H7 (cell line): ENCODE results near the gene MAS1. TPM values are rescaled to one million over a fixed set of nuclear protein-coding genes. Genes with fewer than 3 reads are reported as not detected.

Experiments used
- DNase-seq: peaks from one replicate; pipeline ENCODE4 v3.0.0; 2012
- H3K27me3 ChIP-seq: 2 replicates; pipeline ENCODE4 v1.6.0; 2011; ENCODE audit warnings: mild to moderate bottlenecking, low read length; ENCODE audit not compliant: control insufficient read depth, insufficient read depth
- H3K36me3 ChIP-seq: replicated peaks from 2 replicates; pipeline ENCODE4 v1.5.1; 2011; ENCODE audit warnings: low read length; ENCODE audit not compliant: control insufficient read depth, insufficient read depth
- H3K4me3 ChIP-seq: 2 replicates; pipeline ENCODE4 v1.5.1; 2011; ENCODE audit warnings: low read depth, mild to moderate bottlenecking, control low read depth, low read length, moderate library complexity; ENCODE audit not compliant: insufficient read depth
- total RNA-seq: library from RNA; depleted of rRNA; stranded (reverse); fragments of >200 nt; shearing (Covaris generic); gene quantifications from 2 replicates; pipeline ENCODE4 v1.2.3, GENCODE V29; 2014

The MAS1 gene
- total RNA-seq, 1 experiment from 2014 or later, result not detected

DNA sequence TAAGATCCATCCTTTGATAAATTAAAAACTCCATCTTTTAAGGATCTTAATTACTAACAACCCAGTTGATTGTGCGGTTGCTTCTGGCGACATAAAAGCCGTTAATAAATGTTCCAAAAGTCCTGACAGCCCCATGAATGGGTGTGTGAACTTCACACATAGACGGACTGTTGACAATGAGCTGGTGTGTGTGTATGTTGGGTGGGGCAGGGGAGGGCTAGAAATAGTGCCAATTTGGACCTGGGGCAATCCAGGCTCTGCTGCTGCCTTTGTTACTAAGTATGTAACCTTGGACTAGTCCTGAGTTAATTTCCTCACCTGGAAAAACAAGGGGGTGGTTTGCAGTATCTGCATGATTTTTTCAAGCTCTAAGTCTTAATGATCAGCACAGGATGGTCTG lies 4.2 kb downstream of the MAS1 start:
- no peak for DNase-seq
- Histone ChIP-seq H3K36me3 (no peaks in the 10 kb centered on the region), H3K4me3 (no peak overlapping the region), H3K27me3 (no peaks in the 10 kb centered on the region)

DNA sequence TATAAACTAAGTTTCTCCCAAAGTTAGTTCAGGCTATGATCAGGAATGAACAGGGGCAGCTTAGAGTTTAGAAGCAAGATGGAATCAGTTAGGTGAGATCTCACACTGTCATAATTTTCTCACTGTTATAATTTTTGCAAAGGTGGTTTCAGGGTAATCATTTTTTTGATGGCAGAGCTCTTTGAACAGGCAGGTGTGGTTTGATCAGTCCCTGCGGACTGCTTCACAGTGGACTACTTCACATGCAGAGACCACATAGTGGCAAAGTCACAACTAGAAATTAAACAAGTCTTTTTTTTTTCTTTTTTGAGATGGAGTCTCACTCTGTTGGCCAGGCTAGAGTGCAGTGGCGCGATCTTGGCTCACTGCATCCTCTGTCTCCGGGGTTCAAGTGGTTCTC lies 6.8 kb downstream of the MAS1 start:
- no peak for DNase-seq
- H3K36me3 ChIP-seq, result no peaks in the 10 kb centered on the region
- no peak overlapping the region for H3K4me3 ChIP-seq
- H3K27me3 ChIP-seq, result no peaks in the 10 kb centered on the region

DNA sequence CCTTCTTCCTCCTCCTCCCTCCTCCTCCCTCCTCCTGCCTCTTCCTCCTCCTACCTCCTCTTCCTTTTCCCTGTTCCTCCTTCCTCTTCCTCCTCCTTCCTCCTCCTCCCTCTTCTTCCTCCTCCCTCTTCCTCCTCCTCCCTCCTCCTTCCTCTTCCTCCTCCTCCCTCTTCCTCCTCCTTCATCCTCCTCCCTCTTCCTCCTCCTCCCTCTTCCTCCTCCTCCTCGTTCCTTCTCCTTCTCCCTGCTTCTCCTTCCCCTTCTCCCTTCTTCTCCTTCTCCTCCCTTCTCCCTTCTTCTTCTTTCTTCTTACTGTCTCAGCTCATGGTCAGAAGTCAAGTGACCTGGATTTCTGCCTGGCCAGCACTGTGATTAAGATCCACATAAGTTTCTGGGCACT lies 7.7 kb downstream of the MAS1 start:
- H3K36me3 ChIP-seq, result no peaks in the 10 kb centered on the region
- H3K4me3 ChIP-seq, result no peak overlapping the region
- H3K27me3 ChIP-seq, result no peaks in the 10 kb centered on the region; the same call in 1 of the 2 replicates
- DNase-seq, result no peak

DNA sequence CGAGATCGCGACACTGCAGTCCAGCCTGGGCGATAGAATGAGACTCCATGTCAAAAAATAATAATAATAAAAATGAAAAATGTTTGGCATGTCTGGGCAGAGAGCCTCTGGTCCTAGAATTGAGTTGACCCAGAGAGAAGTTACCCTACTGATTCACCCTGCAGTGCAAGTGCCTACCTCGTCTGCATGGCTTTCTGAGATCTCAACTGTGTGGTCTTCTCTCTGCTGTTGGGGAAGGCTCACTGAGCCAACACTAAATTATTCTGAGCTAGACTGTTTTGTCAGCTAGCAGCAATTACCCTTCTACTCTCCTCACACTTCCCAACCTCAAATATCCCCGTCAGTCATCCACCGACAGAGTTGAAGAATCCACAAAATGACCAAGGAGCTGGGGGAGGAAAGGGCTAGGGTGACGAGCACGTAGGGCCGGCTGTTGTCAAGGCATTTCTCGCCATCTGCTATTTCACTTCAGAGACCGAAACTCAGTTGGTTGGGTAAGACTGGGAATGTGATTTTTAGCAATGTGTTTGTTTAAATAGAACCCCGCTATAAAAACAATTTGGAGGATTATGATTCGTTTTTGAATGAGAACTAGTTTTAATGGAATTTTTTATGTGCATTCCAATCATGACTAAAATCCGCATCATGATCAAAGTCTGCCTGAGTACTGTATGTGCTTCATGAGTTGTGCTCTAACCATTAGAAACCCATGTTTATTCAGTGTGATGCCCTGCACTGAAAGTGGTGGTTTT lies 9.4 kb downstream of the MAS1 start:
- no peak for DNase-seq
- H3K27me3 ChIP-seq, result no peaks in the 10 kb centered on the region; the same call in 1 of the 2 replicates
- no peak overlapping the region for H3K4me3 ChIP-seq
- no peaks in the 10 kb centered on the region for H3K36me3 ChIP-seq

DNA sequence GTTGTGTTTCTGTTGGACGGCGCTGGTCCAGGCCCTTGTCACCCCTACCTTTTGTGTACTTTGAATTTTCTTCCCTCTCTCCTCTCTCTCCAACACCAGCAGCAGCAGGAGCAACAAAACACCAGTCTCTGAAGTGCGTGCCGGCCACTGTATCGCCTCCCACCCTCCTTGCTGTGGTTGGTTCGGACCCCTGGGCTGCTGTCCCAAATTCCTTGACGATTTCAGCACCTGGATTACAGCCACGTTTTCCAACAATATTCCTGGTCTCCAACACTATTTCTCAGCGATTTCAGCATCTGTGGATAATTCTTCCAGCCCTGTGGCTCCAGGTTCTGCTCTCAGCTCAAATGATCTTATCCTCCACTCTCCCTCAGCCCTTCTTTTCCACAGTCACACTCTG lies 11.8 kb downstream of the MAS1 start:
- Histone ChIP-seq H3K27me3 (no peaks in the 10 kb centered on the region; the same call in 1 of the 2 replicates), H3K4me3 (no peak overlapping the region)
- no peak for DNase-seq

DNA sequence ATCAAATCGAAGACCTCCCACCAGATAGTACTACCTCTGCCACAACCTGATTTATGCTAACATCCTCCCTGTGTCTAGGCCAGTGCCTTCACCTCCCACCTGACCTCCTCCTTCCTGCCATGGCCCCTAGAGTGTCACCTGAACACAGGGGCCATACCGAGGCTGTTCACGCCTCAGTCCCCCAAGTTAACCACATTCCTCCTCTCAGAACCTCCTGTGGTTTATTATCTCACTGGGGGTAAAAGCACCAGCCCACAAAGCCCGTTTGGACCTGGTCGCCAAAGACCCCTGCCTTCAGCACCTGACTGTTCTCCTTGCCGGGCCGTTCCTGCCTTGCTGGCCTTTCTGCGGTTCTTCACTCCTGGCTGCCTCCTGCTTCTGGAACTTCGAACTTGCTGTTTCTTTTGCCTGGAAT lies 13.7 kb downstream of the MAS1 start:
- H3K4me3 ChIP-seq, result no peak overlapping the region
- H3K27me3 ChIP-seq, result no peaks in the 10 kb centered on the region; the same call in 1 of the 2 replicates
- H3K36me3 ChIP-seq, result no peaks in the 10 kb centered on the region
- no peak for DNase-seq

More for the DNA sequence above, 11.8 kb downstream of the MAS1 start:
- no peaks in the 10 kb centered on the region for H3K36me3 ChIP-seq

DNA sequence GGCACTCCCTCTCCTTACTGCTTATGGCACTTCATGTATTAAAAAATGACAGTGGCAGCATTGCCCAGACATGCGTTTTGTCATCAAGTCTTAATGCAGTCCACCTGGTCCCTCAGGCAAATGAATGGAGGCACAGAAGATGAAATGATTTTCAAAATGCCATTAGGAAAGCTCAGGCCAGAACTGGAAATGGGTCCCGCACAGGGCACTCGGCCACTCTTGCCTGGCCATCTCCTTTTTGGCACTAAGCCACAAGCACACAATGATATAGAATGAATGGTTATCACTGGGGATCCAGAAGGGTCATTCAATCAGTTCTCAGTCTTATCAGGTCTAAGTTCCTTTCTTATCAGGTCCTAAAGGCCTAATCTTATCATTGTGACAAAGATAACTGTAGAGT lies 15.6 kb downstream of the MAS1 start:
- Histone ChIP-seq H3K27me3 (no peaks in the 10 kb centered on the region; the same call in 1 of the 2 replicates), H3K4me3 (no peak overlapping the region), H3K36me3 (no peaks in the 10 kb centered on the region)
- no peak for DNase-seq

DNA sequence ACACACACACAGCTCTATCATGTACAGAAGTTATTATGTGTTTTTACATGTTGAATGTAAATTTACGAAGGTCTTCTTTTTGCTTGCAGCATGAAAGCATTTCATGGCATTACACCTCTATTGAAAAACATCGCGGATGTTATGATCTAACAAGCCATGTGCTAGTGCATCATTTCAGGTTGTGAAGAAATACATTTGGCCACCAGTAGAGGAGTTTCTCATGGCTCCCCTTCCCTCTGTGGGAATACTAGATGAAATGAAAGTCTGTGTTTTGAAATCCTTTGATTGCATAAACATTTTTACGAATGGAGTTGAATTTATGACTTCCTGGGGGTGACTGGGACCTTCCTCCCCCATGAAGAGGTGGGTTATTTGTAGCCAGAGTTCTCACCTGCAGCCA lies 17.7 kb downstream of the MAS1 start:
- Histone ChIP-seq H3K27me3 (no peaks in the 10 kb centered on the region), H3K4me3 (no peak overlapping the region), H3K36me3 (no peaks in the 10 kb centered on the region)
- no peak for DNase-seq

DNA sequence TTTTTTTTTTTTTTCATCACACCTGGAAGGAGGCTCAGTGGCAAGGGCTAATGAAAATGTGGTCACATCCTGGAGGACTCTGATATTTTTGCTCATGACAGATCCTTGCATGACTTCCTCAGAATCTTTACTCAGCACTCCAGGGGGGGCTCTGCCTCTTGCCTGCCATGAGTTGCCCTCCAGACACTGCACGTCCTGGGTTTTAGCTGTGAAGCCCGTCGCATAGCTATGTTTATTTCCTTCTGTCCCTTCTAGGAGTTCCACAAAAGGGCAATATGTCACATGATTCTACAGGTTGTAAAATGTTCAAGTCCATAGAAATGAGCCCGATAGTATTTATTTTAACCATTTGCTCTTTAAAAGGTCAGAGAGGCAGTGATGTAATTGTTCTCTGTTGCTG lies 18.2 kb downstream of the MAS1 start:
- no peaks in the 10 kb centered on the region for H3K27me3 ChIP-seq
- no peaks in the 10 kb centered on the region for H3K36me3 ChIP-seq
- H3K4me3 ChIP-seq, result no peak overlapping the region
- no peak for DNase-seq

DNA sequence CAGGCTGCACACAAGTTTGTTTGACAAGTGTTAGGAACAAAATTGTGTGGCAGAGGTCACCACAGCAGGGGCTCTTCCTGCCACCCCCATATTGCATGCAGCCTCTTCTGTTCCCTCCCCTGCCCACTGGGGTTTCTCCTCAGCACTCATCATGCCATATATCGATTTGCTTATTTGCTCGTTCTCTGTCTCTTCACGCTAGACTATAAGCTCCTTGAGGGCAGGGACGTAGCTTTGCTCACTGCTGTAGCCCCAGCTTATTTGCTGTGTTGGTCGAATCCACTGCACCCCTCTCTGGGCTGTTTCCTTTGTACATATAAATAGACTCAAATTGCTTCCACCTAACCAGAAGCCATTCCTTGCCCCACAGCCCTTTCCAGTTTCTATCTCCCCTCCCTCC lies 19.6 kb downstream of the MAS1 start:
- no peaks in the 10 kb centered on the region for H3K36me3 ChIP-seq
- no peak for DNase-seq
- no peaks in the 10 kb centered on the region for H3K27me3 ChIP-seq
- no peak overlapping the region for H3K4me3 ChIP-seq

DNA sequence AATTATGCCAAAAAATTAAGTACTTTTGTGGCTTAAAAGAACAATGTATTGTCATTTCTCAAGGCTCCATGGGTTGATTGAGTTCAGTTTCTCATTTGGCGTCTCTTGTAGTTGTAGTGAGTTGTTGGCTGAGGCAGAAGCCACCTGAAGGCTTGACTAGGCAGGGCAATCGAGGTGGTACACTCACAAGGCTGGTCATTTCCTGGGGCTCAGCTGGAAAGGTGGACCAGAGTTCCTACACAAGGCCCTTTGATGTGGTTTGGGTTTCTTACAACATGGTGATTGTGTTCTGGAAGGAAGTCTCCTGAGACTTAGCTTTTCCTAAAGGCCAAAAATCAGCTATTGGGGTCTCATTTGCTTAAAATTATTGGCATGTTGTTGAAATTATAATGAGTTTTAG lies 22.6 kb downstream of the MAS1 start:
- no peaks in the 10 kb centered on the region for H3K36me3 ChIP-seq
- H3K4me3 ChIP-seq, result no peak overlapping the region
- H3K27me3 ChIP-seq, result no peaks in the 10 kb centered on the region
- DNase-seq, result no peak

DNA sequence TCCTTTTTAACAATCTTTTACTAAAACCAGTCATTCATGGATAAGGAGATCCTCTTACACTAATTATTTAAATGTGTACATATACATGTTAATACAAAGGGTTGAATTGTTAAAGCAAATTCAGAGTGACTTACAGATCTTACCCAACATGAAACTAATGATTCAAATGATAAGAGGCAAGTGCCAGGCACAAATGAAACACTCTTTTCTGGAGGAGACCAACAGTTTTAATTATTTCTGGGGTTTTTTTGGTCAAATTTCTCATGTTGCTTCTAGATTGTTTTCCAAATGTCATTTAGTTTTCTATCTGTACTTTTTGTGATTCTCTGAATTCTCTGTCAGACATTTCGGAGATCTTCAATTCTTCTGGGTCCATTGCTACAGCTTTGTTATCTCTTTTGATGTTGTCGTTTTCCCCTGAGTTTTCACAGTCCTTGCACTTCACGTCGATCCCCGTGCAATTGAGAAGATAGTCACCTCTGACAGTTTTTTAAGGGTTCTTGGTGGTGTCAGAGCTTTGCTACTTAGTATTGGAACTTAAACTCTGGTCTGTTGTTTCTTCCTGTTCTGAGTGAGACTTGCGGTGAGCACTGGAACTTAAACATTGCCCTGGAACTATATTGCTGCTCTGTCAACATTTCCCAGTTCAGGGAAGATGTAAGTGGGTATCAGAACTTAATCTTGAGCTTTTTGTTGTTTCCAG lies 23.2 kb downstream of the MAS1 start:
- DNase-seq, result no peak
- Histone ChIP-seq H3K36me3 (no peaks in the 10 kb centered on the region), H3K4me3 (no peak overlapping the region), H3K27me3 (no peaks in the 10 kb centered on the region)

DNA sequence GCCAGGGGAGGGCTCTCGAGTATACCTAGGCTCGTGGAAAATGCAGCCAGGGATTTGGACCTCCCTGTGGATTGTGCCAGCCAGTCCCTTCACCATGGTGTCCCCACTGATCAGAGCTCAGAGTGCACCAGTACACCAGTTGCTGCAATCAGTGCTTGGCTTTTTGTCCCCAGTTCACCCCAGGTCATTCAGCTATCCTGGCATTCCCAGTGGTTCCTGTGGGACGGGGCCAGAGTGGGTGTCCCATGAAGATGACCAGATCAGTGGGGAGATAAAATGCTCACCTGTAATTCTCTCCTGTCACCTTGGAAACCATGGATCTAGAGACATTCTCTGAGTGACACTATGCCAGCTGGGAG lies 23.8 kb downstream of the MAS1 start:
- no peaks in the 10 kb centered on the region for H3K36me3 ChIP-seq
- DNase-seq, result no peak
- H3K27me3 ChIP-seq, result no peaks in the 10 kb centered on the region
- H3K4me3 ChIP-seq, result no peak overlapping the region

DNA sequence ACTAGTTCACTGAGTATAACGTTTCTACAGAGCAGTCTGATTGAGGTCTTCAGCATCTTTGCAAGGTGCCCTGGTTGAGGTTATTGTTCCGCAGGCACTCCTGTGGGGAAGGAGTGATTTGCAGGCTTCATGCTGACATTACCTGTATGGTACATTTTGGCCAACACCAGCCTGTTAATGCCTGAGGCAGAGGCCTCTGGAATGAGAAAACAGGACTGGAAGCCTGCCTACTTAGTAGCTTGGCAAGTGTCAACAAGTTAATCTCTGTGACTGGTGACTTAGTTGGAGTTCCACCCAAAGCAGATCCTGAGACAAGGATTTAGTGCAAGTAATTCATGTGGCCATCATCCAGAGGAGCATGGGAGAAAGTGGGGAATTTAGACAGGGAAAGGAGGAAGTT lies 24.6 kb downstream of the MAS1 start:
- H3K27me3 ChIP-seq, result no peaks in the 10 kb centered on the region
- no peaks in the 10 kb centered on the region for H3K36me3 ChIP-seq
- no peak for DNase-seq

DNA sequence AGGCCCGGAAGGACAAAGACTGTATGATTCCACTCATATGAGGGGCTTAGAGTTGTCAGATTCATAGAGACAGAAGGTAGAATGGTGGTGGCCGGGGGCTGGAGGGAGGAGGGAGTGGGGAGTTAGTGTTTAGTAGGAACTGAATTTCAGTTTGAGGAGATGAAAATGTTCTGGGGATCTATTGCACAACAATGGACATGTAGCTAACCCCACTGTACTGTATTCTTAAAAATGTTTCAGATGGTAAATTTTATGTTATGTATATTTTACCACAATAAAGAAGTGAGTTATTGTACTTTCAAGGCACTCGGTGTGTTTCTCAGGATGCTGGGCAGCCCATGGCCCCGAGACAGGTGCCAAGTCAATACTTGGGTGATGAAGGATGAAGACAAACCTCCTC lies 25.4 kb downstream of the MAS1 start:
- Histone ChIP-seq H3K4me3 (no peak overlapping the region), H3K36me3 (no peaks in the 10 kb centered on the region), H3K27me3 (no peaks in the 10 kb centered on the region)
- no peak for DNase-seq

More for the DNA sequence above, 24.6 kb downstream of the MAS1 start:
- H3K4me3 ChIP-seq, result no peak overlapping the region
